Neural cell (in vitro differentiated cells): Measurements from ENCODE around the gene RASA1. TPM values are rescaled to one million over a fixed set of nuclear protein-coding genes. Genes with fewer than 3 reads are reported as not detected.

Source experiments
- H2AFZ ChIP-seq: fragments of 200-600, 300-800 bp; sonication (generic), shearing (Covaris generic); 2 replicates; pipeline ENCODE4 v1.6.0; 2014; ENCODE audit warnings: low read depth, mild to moderate bottlenecking, antibody characterized with exemption, low read length, moderate library complexity
- H3F3A ChIP-seq: fragments of 200-600 bp; shearing (Covaris generic); 2 replicates; pipeline ENCODE4 v1.6.1; 2016; ENCODE audit warnings: mild to moderate bottlenecking, moderate library complexity, mixed read lengths, antibody characterized with exemption, low read length; ENCODE audit not compliant: insufficient read depth, poor library complexity, severe bottlenecking
- H3K27ac ChIP-seq: fragments of 200-600, 300-800 bp; sonication (generic), shearing (Covaris generic); 2 replicates; pipeline ENCODE4 v1.5.1; 2014; ENCODE audit warnings: mild to moderate bottlenecking, low read length, moderate library complexity
- H3K27me3 ChIP-seq: fragments of 300-800, 200-600 bp; sonication (generic), shearing (Covaris generic); 2 replicates; pipeline ENCODE4 v1.6.0; 2014; ENCODE audit warnings: mild to moderate bottlenecking, low read depth, low read length, moderate library complexity; ENCODE audit not compliant: insufficient read depth
- H3K36me3 ChIP-seq: fragments of 300-800, 200-600 bp; sonication (generic), shearing (Covaris generic); 2 replicates; pipeline ENCODE4 v1.5.1; 2014; ENCODE audit warnings: mild to moderate bottlenecking, antibody characterized with exemption, low read length, moderate library complexity; ENCODE audit not compliant: insufficient read depth
- H3K4me2 ChIP-seq: fragments of 300-800, 200-600 bp; sonication (generic), shearing (Covaris generic); 2 replicates; pipeline ENCODE4 v1.6.0; 2014; ENCODE audit warnings: mild to moderate bottlenecking, low read length
- H3K4me3 ChIP-seq: fragments of 300-800, 200-600 bp; sonication (generic), shearing (Covaris generic); 2 replicates; pipeline ENCODE4 v1.5.1; 2014; ENCODE audit warnings: mild to moderate bottlenecking, low read length, moderate library complexity
- H3K79me2 ChIP-seq: fragments of 200-600 bp; shearing (Covaris generic); replicated peaks from 2 replicates; pipeline ENCODE4 v1.6.0; 2014; ENCODE audit warnings: mild to moderate bottlenecking, low read length, moderate library complexity; ENCODE audit not compliant: insufficient read depth
- H3K9ac ChIP-seq: fragments of 300-800, 200-600 bp; sonication (generic), shearing (Covaris generic); 2 replicates; pipeline ENCODE4 v1.6.1; 2016; ENCODE audit warnings: mild to moderate bottlenecking, low read length, mixed read lengths
- H3K9me2 ChIP-seq: fragments of 200-600 bp; shearing (Covaris generic); 2 replicates; pipeline ENCODE4 v1.6.1; 2016; ENCODE audit warnings: mild to moderate bottlenecking, low read length, mixed read lengths; ENCODE audit not compliant: insufficient read depth
- H3K9me3 ChIP-seq: fragments of 200-600, 300-800 bp; sonication (generic), shearing (Covaris generic); 2 replicates; pipeline ENCODE4 v1.6.1; 2016; ENCODE audit warnings: mild to moderate bottlenecking, mixed run types, low read length, moderate library complexity, mixed read lengths
- H4K20me1 ChIP-seq: fragments of 200-600 bp; shearing (Covaris generic); 2 replicates; pipeline ENCODE4 v1.6.1; 2016; ENCODE audit warnings: mild to moderate bottlenecking, mixed run types; ENCODE audit not compliant: insufficient read depth
- CTCF ChIP-seq: fragments of 450-650 bp; IDR thresholded peaks from 2 replicates; pipeline ENCODE4 v1.5.1; 2014; ENCODE audit warnings: antibody characterized with exemption, mild to moderate bottlenecking, moderate library complexity; ENCODE audit not compliant: poor library complexity, severe bottlenecking
- EP300 ChIP-seq: fragments of 450-650 bp; conservative IDR thresholded peaks from 2 replicates; pipeline ENCODE4 v1.6.1; 2014; ENCODE audit warnings: antibody characterized with exemption, mild to moderate bottlenecking, moderate library complexity; ENCODE audit not compliant: poor library complexity, severe bottlenecking
- EZH2 ChIP-seq: fragments of 200-600, 300-800 bp; shearing (Covaris generic), sonication (generic); IDR thresholded peaks from 2 replicates; pipeline ENCODE4 v1.6.1; 2014; ENCODE audit warnings: antibody characterized with exemption, low read length, borderline replicate concordance, mild to moderate bottlenecking; ENCODE audit not compliant: insufficient read depth, poor library complexity, severe bottlenecking
- MXI1 ChIP-seq: fragments of 450-650 bp; conservative IDR thresholded peaks from 2 replicates; pipeline ENCODE4 v1.6.1; 2014; ENCODE audit warnings: antibody characterized with exemption, mild to moderate bottlenecking; ENCODE audit not compliant: poor library complexity, severe bottlenecking
- POLR2AphosphoS5 ChIP-seq: IDR thresholded peaks from 2 replicates; pipeline ENCODE4 v1.6.1; 2012
- RAD21 ChIP-seq: fragments of 450-650 bp; conservative IDR thresholded peaks from 2 replicates; pipeline ENCODE4 v1.6.1; 2014; ENCODE audit warnings: antibody characterized with exemption, mild to moderate bottlenecking, moderate library complexity
- REST ChIP-seq: IDR thresholded peaks from 2 replicates; pipeline ENCODE4 v1.6.1; 2012; ENCODE audit warnings: borderline replicate concordance
- SMC3 ChIP-seq: fragments of 450-650 bp; conservative IDR thresholded peaks from 2 replicates; pipeline ENCODE4 v1.6.1; 2014; ENCODE audit warnings: antibody characterized with exemption, mild to moderate bottlenecking, moderate library complexity; ENCODE audit not compliant: poor library complexity
- TAF1 ChIP-seq: IDR thresholded peaks from 2 replicates; pipeline ENCODE4 v1.6.1; 2012; ENCODE audit warnings: low read depth
- polyA plus RNA-seq: library from polyadenylated mRNA; depleted of rRNA; stranded (reverse); fragments of >200 nt; gene quantifications from 2 replicates; pipeline ENCODE4 v1.2.3, GENCODE V29; 2014

Gene RASA1
- polyA plus RNA-seq, 1 donor from 2014 or later = 72.8 TPM

- peaks cover 3% of the 10 kb centered on the region for H3K79me2 ChIP-seq
- H2AFZ ChIP-seq = no peak overlapping the region
- peaks cover 15% of the 10 kb centered on the region for H3K36me3 ChIP-seq
- no peaks in the 10 kb centered on the region for H3K27me3 ChIP-seq
- no peaks in the 10 kb centered on the region for H4K20me1 ChIP-seq
- no peak overlapping the region for H3K9ac ChIP-seq
- no peaks in the 10 kb centered on the region for H3F3A ChIP-seq
- H3K4me3 ChIP-seq = no peak overlapping the region
- no peak overlapping the region for H3K4me2 ChIP-seq
- H3K9me2 ChIP-seq = no peaks in the 10 kb centered on the region
- H3K9me3 ChIP-seq = no peaks in the 10 kb centered on the region
- no peak for TF ChIP-seq CTCF
- TF ChIP-seq RAD21 = no peak
- TF ChIP-seq POLR2AphosphoS5 = no peak
- TF ChIP-seq MXI1 = no peak
- no peak for TF ChIP-seq REST
- TF ChIP-seq EZH2 = no peak
- TF ChIP-seq EP300 = no peak
- TF ChIP-seq TAF1 = no peak
- TF ChIP-seq SMC3 = no peak
- no peak overlapping the region for H3K27ac ChIP-seq
Observed at GRCh38 chr5:87392801-87393200, 125.1 kb downstream of the RASA1 start.

- TF ChIP-seq MXI1 (no peak), RAD21 (no peak), EZH2 (no peak), SMC3 (no peak), EP300 (no peak), TAF1 (no peak), REST (no peak), POLR2AphosphoS5 (no peak), CTCF (no peak)
- no peak overlapping the region for H3K27ac ChIP-seq
- no peak overlapping the region for H3K4me2 ChIP-seq
- H3K36me3 ChIP-seq = peaks cover 11% of the 10 kb centered on the region
- H3F3A ChIP-seq = no peaks in the 10 kb centered on the region
- H3K79me2 ChIP-seq = peaks cover 3% of the 10 kb centered on the region
- no peaks in the 10 kb centered on the region for H4K20me1 ChIP-seq
- H3K9me2 ChIP-seq = no peaks in the 10 kb centered on the region
- H3K9ac ChIP-seq = no peak overlapping the region
- H3K4me3 ChIP-seq = no peak overlapping the region
- no peaks in the 10 kb centered on the region for H3K27me3 ChIP-seq
- H2AFZ ChIP-seq = no peak overlapping the region
- no peaks in the 10 kb centered on the region for H3K9me3 ChIP-seq
Observed at GRCh38 chr5:87393331-87393730, 125.6 kb downstream of the RASA1 start.
